PFSK-1 (cell line): ENCODE results near the gene CHRM2.

Experiments
- FOXP2 ChIP-seq: optimal IDR thresholded peaks from 2 replicates; pipeline ENCODE3; 2011; ENCODE audit warnings: borderline replicate concordance, control low read depth, inconsistent platforms; ENCODE audit not compliant: insufficient read depth; ENCODE audit errors: extremely low read length, extremely low read depth
- POLR2AphosphoS5 ChIP-seq: IDR thresholded peaks from 2 replicates; pipeline ENCODE4 v1.6.1; 2012; ENCODE audit warnings: low read depth, mild to moderate bottlenecking, control low read depth, low read length, moderate library complexity
- REST ChIP-seq, 2 experiments: IDR thresholded peaks; 2 replicates each; pipeline versions ENCODE4 v1.6.1 to v1.8.0; 2011 to 2012; ENCODE audit warnings: low read depth in 2 of 2, low read length in 2 of 2, control low read depth in 1 of 2, inconsistent platforms in 1 of 2, mild to moderate bottlenecking in 1 of 2, moderate library complexity in 1 of 2; ENCODE audit not compliant: insufficient read depth in 1 of 2
- SIN3A ChIP-seq: IDR thresholded peaks from 2 replicates; pipeline ENCODE4 v1.6.1; 2012; ENCODE audit warnings: mild to moderate bottlenecking, low read length, moderate library complexity, borderline replicate concordance; ENCODE audit not compliant: insufficient read depth
- TAF1 ChIP-seq: IDR thresholded peaks from 2 replicates; pipeline ENCODE4 v1.6.1; 2012; ENCODE audit warnings: low read length, control low read depth, borderline replicate concordance; ENCODE audit not compliant: insufficient read depth

The CHRM2 gene

GRCh38 chr7:136890399-136890798, 21.9 kb downstream of the CHRM2 start:
- TF ChIP-seq TAF1 (no peak), POLR2AphosphoS5 (no peak), FOXP2 (no peak), REST (IDR thresholded peaks at IDR 0.05; ENCODE audit: insufficient read depth in 1 of 2, low read depth in 2 of 2, low read length in 2 of 2) (no peak), SIN3A (no peak)

- TF ChIP-seq TAF1 (no peak), POLR2AphosphoS5 (no peak), FOXP2 (no peak), SIN3A (no peak), REST (IDR thresholded peaks at IDR 0.05; ENCODE audit: insufficient read depth in 1 of 2, low read depth in 2 of 2, low read length in 2 of 2) (no peak)
Measured at GRCh38 chr7:136891850-136892249, 23.4 kb downstream of the CHRM2 start.

- TF ChIP-seq SIN3A (no peak), POLR2AphosphoS5 (no peak), REST (IDR thresholded peaks at IDR 0.05; ENCODE audit: insufficient read depth in 1 of 2, low read depth in 2 of 2, low read length in 2 of 2) (no peak), FOXP2 (no peak), TAF1 (no peak)
Measured at GRCh38 chr7:136894789-136895188, 26.3 kb downstream of the CHRM2 start.

- TF ChIP-seq SIN3A = no peak
- TF ChIP-seq REST (IDR thresholded peaks at IDR 0.05; ENCODE audit: insufficient read depth in 1 of 2, low read depth in 2 of 2, low read length in 2 of 2) = no peak
- TF ChIP-seq TAF1 = no peak
- no peak for TF ChIP-seq POLR2AphosphoS5
- TF ChIP-seq FOXP2 = no peak
Measured at GRCh38 chr7:136897676-136898075, 29.2 kb downstream of the CHRM2 start.

GRCh38 chr7:136900005-136900404, 31.6 kb downstream of the CHRM2 start:
- TF ChIP-seq FOXP2 (no peak), TAF1 (no peak)
